Superior temporal gyrus (tissue), 1 donor: Measurements from ENCODE around the gene CCT3.
"Not testable (repeated sequence)": the region's sequence is repeated elsewhere in the genome, so short reads cannot be mapped to it uniquely, and the experiment has no call there.

ENCODE experiments used
- DNase-seq: peaks from one replicate; pipeline ENCODE4 v3.0.0-alpha.2; 2016; ENCODE audit errors: extremely low spot score

Gene CCT3

DNA sequence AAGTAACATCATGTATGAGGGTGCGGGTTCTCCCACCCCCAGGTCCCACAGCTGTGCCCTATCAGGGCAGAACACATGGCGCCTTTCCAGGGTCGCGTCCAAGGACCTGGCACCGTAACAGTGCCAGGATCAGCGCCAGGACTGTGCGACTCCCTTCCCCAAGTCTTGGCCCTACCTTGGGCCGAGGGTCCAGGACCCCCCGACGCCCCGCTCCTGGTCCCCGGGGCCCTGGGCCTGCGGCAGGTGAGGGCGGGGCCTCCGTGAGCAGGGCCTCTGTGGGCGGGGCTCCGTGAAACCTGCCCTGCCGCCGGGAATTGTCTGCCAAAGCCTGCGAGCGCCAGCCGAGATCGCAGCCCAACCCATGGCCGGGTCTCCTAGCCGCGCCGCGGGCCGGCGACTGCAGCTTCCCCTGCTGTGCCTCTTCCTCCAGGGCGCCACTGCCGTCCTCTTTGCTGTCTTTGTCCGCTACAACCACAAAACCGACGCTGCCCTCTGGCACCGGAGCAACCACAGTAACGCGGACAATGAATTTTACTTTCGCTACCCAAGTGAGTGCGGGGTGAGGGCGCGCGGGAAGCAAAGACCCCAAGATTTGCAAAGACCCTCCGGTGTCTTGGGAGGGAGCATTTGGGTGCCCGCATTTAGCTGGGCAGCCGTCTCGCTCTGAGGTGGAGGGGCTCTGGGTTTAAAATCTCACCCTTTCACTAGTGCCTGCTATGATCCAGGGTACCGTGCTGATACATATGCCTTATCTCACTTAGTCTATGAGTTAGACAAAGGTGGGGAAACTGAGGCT, 31.0 kb upstream of the CCT3 start, which contains the start of gene RHBG:
TSS of gene RHBG (plus strand) at position 323 of the 796 bp plus-strand sequence. CDS start at position 362, 39 bp downstream.
- no peak for DNase-seq

GRCh38 chr1:156368157-156368658, 30.1 kb upstream of the CCT3 start:
- no peak for DNase-seq

DNA sequence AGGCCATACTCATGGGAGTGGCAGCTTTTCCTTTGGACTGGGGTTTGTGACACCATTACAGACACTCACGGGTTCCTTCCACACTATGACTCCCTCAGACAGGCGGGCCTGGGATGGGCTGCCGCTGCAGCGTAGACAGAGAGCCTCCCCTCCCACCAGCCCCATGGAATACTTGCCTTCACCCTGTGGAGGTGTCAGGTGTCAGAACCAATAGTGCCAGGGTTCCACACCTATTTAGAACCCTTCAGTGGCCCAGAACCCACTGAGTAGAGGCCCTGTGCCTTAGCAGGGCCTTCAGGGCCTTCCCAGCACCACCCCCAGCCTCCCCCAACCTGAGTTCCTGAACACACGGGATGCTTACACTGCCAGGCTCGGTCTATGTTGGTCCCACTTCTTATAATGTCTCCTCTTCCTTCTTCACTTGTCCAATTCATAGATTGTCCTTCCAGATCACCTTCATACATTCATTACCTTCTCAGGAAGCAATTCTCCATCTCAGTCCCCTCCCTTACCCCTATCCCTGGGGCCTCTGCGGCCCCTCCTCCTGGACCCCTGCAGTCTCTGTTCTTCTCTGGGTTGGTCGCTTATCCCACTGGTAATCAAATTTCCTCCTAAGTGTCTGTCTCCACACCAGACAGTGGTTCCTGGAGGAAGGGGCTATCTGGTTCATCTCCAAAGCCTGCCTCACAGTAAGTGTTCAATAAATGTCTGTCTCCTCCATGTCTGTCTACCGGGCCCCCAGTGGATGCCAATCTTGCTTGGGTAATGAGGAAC, 29.5 kb upstream of the CCT3 start:
- no peak for DNase-seq

DNA sequence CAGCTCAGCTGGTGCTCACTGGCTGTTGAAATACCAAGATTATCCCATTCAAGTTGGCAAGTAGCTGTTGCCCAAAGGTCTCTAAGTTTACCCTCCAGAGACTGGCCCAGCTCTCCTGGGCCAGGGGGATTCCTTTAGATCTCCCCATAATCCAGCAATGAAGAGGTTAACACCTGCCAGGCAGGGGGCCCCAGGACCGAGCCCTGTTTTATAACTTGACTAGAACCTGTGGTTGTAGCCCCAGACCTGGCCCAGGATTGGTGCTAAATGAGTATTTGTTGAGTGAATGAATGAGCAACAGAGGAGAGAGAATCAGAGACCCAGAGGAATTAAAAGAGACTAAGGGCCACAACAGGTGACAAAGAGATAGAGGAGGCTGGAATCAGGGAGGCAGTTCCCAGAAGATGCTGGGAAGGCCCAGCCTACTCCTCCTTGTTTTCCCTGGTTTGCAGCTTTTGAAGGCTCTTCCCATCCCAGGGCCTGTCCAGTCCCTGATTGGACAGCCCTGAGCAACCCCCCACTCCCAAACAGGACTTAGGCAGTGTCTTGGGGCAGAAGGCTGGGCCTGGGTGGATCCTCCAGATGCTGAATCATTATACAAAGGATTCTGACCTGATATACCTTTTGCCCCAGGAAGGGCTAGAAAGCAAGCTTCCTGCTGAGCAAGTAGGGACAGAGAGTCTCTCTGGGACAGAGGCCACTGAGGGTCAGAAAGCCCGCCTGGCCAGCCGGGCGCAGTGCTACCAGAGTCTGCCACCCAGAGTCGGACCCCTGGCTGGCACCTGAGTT, 28.5 kb upstream of the CCT3 start:
- no peak for DNase-seq

DNA sequence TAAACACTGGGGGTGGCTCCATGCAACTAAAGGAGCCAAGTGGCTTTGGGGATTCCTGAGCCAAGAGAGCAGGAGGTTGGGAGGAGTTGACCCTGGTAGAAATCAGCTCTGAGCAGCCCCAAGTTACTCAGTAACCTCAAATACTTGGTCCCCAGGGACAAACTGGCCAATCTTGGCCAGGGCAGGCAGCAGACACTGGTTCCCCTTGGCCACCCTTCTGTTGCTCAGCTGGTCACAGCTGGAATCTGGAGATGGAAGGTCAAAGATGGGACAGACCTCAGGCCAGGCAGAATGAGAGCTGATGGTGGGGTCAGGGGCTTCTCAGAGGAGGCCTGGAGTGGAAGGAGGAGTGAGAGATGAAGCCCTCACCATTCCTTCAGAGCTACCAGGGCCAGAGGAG, 27.7 kb upstream of the CCT3 start:
- DNase-seq = no peak

DNA sequence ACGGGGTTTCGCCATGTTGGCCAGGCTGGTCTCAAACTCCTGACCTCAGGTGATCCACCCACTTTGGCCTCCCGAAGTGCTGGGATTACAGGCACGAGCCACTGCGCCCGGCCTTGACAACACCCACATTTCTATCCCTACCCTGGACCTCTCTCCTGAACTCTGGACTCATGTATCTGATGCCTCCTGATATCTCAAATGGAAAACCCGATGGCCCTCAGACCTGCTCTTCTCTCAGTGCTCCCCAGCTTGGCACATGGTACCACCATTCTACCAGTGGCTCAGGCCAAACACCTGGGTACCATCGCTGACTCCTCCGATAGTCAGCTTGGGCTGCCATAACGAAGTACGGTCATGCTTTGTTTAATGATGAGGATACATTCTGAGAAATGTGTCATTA, 22.4 kb upstream of the CCT3 start:
- DNase-seq = no peak

- DNase-seq = no peak
Measured at GRCh38 chr1:156359973-156360372, 21.9 kb upstream of the CCT3 start.

DNA sequence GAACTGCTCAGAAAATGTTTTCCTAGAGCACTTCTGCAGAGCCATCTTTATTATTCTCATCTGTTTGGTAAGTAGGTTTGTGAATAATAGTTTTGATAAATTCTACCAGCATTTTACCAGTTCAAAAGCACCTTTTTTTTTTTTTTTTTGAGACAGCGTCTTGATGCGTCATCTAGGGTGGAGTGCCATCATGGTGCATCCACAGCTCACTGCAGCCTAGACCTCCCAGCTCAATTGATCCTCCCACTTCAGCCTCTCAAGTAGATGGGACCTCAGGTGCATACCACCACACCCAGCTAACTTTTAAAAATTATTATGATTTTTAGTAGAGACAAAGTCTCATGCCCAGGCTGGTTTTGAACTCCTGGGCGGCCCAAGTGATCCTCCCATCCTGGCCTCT, 21.2 kb upstream of the CCT3 start:
- no peak for DNase-seq

GRCh38 chr1:156358641-156359040, 20.5 kb upstream of the CCT3 start:
- DNase-seq = no peak

GRCh38 chr1:156357977-156358376, 19.9 kb upstream of the CCT3 start:
- no peak for DNase-seq

- peak; percentile 47 for DNase-seq
Measured at GRCh38 chr1:156356875-156357534, 18.9 kb upstream of the CCT3 start.

GRCh38 chr1:156356262-156356874, 18.3 kb upstream of the CCT3 start:
- no peak for DNase-seq

- DNase-seq = not testable (repeated sequence)
Measured at GRCh38 chr1:156352481-156352880, 14.4 kb upstream of the CCT3 start.

DNA sequence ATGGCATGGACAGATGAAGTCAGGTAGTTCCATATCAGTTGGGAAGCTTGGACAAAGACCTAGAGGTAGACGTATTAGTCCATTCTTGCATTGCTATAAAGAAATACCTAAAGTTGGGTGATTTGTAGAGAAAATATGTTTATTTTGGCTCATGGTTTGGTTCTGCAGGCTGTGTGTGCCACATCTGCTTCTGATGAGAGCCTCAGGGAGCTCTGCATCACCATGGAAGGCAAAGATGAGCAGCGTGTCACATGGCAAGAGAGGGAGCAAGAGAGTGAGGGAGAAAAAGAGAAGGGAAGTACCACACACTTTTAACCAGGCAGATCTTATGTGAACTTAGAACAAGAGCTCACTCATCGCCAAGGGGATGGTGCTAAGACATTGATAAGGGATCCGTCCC, 9.2 kb upstream of the CCT3 start:
- DNase-seq = no peak

DNA sequence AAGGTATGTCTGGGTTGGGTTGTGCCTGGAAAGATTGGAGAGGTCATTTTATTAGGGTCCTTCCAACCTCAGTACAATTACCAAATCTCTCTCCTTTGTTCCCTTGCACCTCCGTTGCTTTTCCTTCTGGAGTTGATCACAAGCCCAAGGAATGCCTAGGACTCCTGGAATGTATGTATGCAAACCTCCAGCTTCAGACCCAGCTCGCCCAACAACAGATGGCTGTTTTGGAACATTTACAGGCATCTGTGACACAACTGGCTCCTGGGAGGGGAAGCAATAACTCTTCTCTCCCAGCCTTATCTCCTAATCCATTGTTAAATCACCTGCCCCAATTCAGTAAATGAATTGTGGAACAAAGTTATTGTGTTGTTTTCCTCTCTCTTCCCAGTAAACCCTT, 8.5 kb upstream of the CCT3 start:
- DNase-seq = no peak

DNA sequence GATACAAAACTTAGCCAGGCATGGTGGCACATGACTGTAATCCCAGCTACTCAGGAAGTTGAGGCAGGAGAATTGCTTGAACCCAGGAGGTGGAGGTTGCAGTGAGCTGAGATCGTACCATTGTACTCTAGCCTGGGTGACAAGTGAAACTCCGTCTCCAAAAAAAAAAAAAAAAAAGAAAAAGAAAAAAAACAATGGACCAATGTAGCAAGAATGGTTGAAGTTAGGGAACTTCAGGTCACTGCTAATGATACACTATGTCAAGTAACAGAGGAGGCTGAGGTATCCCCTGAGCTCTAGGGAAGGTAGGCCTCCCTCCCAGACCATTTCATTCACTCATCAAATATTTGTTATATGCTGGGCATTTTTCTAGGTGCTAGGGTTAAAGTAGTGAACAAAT, 7.9 kb upstream of the CCT3 start:
- not testable (repeated sequence) for DNase-seq

GRCh38 chr1:156344409-156344808, 6.3 kb upstream of the CCT3 start:
- no peak for DNase-seq

DNA sequence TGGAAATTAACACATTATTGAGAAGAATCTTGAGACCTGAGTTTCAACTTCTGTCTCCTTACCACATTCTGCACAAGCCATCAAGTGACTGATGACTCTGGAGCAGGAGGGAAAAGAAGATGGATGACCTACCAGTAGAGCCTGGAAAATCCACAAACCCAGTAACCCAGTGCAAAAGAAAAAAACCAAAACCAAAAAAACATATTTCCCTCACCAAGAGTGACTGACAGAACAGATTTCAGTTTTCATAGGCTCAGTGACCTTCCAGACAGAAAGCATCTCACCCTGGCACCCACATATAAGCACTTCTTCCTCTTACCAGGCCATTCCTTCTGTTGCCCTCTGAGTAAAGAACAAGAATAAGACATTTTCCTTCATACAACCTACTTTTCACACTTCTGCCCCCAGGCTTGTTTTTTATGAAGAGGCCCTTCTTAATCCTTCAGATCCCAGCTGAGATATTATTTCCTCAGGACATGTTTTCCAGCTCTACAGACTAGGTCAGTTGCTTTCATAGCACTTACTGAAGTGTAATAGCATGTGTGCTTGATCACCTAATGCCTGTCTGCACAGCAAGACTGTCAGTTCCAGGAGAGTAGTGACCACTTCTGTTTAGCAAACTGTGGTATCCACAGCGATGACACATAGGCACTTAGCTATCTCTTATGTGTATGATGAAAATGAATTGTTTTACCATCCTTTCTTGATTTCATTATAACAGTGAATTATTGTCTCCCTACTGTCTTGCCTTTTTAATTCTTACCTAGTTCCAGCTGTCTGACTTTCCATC, 4.3 kb upstream of the CCT3 start:
- no peak for DNase-seq

DNA sequence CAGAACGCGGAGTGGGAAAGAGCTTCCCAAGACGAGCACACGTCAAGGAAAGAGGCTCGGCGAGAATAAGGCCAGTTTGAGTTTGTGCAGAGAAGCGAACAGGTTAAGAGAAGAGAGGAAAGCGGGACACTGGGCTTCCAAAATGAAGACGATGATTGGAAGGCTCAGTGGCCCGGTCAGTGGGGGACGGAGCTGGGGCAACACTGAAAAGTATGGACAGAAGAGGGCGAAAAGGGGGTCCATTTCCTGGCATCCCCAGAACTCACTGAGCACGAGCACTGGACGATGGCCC, 258 bp downstream of the CCT3 start:
- DNase-seq = no peak

DNA sequence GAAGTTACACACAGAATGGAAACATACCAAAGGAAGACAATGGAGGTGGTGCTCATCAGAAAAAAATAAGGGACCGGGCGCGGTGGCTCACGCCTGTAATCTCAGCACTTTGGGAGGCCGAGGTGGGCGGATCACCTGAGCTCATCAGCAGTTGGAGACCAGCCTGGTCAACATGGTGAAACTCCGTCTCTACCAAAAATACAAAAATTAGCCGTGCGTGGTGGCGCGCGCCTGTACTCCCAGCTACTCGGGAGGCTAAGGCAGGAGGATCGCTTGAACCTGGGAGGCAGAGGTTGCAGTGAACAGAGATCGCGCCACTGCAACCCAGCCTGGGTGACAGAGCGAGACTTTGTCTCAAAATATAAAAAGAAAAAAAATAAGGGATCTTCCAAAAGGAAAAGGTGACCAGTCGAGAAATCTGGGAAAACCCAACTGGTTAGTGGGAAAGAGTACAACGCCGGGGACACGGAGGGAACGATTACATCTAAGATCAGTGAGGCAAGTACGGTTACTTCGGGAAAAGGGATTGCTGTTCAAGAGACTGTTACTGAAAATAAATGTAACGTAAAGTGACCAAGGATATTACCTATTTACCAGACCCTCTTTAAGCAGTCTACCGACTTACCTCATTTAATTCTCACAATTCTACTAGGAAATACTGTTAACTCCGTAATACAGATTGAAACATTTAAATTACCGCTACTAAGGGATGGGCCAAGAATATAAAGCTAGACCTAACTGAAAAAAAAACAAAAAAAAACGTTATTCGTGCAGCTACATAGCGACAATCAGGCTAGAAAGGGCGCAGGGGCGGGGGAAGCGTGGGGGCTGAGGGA, 822 bp downstream of the CCT3 start:
- DNase-seq = peak; percentile 18
